Transverse colon (tissue), 4 donors: Measurements from ENCODE around the gene RPTOR.

Experiments used
- CTCF ChIP-seq, 5 experiments: fragments of 200-600 bp in 3 of 5; fragments of 450-650 bp in 2 of 5; sonication (generic) in 3 of 5; IDR thresholded peaks; 1 replicate in 2 of 5; 2 replicates in 3 of 5; pipeline ENCODE4 v1.5.1; 2016 to 2017; ENCODE audit warnings: antibody characterized with exemption in 5 of 5, inconsistent platforms in 3 of 5, mild to moderate bottlenecking in 2 of 5, moderate library complexity in 1 of 5
- EP300 ChIP-seq: sonication (generic); formaldehyde crosslinking; IDR thresholded peaks from one replicate; pipeline ENCODE4 v1.6.1; 2017; ENCODE audit warnings: antibody characterized with exemption, low read depth
- POLR2A ChIP-seq: fragments of 450-650 bp; IDR thresholded peaks from one replicate; pipeline ENCODE4 v1.6.1; 2016; ENCODE audit warnings: antibody characterized with exemption, mild to moderate bottlenecking, moderate library complexity
- POLR2AphosphoS5 ChIP-seq, 3 donors: sonication (generic); formaldehyde crosslinking; IDR thresholded peaks; one replicate each; pipeline ENCODE4 v1.6.1; 2016; ENCODE audit warnings: antibody characterized with exemption in 3 of 3

DNA sequence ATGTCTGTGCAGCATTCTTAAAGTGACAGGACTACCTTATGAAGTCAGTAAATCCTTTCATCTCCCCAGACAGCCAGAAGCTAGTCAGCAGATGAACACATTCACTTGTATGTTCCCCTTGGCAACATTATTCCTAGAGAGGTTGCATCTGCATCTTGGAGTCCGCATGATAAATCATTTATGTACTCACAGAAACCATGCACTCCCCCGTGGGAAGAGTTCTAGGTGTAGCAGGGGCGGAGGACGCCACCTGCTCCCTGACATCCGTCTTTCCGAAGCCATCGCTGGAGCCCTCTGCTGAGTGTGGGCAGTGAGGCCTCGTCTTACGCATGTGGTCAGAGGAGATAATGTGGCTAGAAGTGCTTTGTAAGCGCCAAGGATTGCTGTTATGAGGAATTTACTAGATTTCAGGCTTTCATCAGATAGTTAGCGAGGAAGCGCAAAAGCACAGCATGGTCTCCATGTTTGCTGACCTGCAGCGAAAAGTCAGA lies 144.5 kb downstream of the RPTOR start:
- TF ChIP-seq EP300 (no peak), CTCF (IDR thresholded peaks at IDR 0.05) (no peak), POLR2AphosphoS5 (IDR thresholded peaks at IDR 0.05) (no peak), POLR2A (no peak)
